Effector CD4-positive, alpha-beta T cell (primary cell): ENCODE results near the gene SIX3.

Experiments
- DNase-seq: peaks from one replicate; pipeline ENCODE4 v3.0.0-alpha.2; 2020

The SIX3 gene

DNA sequence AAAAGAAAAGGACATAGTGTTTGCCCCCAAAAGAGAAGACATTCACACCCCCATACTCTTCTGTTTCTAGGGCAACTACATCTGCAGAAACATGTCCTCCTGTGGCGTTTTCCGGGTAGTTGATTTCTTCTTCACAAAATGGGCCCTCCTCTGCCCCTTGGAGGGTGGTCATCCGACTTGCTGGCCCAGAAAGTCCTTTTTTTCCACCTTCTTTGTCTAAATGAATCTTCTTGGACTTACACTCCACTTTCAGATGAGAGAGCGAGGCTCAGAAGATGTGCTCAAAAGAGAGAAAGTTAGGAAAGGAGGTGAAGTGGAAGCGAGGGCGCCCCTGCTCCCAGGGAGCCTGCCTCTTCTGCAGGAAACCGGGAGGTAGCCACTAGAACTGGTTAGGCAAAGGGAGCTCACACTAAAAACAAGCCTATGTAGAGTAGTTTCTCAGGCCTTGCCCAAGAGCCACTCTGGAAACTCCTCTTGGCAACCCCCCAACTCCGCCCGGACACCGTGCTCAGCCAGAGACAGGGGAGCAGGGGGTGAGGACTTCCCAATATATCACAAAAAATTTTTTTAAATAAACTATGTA is 10.2 kb upstream of the SIX3 start:
- no peak for DNase-seq

GRCh38 chr2:44932079-44932478 is 9.4 kb upstream of the SIX3 start:
- no peak for DNase-seq

- no peak for DNase-seq
These were observed 8.7 kb upstream of the SIX3 start for GRCh38 chr2:44932564-44933392.

GRCh38 chr2:44933434-44933951 is 8.0 kb upstream of the SIX3 start:
- no peak for DNase-seq

- DNase-seq: no peak
These were observed 7.2 kb upstream of the SIX3 start for GRCh38 chr2:44934038-44934982.

DNA sequence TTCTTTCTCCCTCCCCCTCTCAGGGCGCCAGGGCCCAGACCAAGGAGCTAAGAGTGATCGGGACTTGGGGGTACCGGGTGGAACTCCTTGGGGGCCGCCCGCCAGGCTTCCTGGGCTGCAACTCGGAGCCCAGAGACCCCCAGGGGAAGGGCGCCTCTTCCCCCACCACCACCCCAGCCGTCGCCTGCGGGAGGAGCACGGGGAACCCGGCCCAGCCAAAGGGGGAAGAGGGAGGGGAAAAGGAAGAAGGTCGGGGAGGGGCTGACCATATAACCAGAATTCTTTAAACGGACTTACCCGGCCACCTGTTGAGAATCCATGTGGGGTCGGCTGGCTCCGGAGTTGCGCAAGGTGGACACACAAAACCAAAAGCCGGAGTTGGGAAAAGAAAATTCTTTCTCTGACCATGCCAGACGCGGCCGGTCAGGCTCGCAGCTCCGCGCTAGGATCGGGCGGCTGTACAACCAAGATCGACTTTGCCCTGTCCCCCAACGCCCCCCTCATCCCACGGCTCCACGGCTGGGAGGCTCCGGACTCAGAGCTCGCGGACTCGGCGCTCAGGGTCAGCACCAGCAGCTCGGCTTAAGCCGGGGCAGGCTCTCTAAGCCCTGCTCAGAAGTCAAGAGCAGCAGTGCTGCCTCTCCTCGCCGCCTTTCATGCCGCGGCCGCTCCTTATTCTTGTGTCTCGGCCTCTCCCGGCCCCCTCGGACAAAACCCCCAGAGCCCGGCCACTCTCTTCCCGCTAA is 6.3 kb upstream of the SIX3 start:
- no peak for DNase-seq

DNA sequence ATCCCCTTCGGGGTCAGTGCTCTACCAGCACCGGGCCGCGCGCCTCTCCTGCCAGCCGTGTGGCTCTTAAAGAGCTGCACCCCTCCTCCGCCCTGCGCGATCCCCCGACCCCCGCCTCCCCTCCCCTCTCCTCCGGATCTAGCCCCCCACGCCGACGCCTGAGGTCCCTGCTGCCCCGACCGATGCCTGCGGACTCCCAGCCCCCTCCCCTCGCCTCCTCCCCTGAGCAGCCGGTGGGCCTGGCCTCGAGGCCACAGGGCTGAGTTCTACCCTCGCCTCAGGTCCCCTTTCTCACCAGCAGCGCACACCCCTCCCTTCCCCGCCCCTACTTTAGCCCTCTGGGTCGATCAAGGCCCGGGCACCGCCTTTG is 5.8 kb upstream of the SIX3 start:
- no peak for DNase-seq

GRCh38 chr2:44936275-44936674 is 5.2 kb upstream of the SIX3 start:
- DNase-seq: no peak

DNA sequence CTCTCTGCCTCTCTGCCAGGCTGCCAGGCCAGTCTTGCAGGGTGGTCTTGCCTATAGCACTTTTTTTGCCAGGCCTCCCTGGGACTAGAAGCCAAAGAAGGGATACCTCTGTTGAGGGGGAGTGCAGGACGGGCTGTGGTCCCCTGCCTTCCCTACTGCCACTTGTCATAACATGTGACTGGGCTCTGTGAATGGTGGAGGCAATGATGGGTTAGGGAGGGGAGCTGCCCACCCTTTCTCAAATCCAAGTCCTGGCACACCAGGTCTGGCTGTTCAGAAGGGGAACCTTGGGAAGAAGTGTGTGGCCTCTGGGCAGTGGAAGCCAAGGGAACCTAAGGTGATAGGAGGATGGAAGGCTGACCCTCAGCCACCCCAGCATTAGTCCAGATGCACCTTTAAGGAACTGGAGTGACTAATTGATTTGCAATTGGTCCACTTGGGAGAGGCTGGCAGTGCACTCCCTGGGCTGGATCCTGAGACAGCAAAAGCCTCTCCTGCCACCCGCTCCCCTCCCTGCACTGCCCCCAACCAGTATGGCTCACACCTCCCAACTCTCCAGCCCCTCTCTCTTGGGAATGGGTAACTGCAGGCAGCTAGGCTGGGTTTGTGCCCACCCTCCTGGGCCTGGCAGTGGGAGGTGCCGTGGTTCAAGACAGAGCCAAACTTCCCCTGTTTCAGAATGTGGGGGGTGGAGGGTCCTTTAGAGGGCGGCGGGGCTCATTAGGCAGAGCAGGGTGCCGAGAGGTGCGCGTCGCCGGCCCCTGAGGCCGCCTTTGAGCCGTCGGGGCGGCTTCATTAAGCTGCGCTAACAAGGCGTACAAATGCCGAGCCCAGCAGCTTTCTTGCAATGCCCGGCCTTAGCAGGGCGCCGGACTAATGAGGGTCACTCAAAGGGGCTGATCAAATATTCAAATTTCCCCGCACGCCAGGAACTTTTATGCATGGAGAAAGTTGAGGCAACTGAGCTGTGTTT is 4.5 kb upstream of the SIX3 start:
- no peak for DNase-seq

- DNase-seq: no peak
These were observed 3.7 kb upstream of the SIX3 start for GRCh38 chr2:44937688-44938240.

- no peak for DNase-seq
These were observed 3.0 kb upstream of the SIX3 start for GRCh38 chr2:44938287-44939105.

DNA sequence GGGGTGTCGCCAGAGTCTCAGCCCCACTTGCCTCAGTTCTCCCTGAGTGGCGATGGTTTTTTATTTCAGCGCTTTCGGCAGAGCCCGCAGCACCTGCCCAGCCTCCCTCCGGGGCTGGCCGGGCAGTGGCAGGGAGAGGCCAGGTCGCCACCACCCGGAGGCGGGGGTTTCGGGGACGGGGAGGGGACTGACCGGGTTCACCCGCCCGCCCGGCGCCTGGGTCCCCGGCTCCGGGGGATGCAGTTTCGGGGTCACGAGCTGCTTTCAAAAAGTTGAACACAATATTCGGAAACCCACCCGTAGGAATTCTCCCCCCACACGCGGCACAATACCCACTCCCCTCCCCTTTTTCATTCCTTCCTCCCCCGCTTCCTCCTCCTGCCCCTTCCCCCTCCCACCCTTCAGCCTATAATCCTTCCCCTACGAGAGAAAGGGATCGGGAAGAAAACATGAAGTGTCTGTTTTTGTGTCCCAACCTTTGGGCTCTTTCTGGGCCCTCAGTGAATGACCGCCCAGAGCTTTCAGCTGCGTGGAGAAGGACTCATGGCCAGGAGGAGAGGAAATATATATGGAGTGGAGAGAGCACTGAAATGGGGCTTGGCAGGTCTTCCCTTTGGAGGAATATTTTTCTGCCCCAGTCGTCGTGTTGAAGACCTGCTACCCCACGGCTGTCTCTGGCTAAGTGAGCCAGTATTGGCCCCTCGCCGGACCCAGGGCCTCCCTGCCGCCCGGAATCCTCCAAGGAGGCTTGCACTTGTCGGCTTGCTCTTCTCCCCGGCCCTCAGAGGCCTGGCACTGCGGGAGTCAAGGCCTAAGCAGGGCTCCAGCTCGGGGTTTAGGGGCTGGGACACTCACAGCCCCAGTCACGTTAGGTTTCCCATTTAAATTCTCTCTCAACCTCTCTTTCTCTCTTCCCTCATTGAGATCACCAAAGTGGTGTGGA is 2.1 kb upstream of the SIX3 start:
- DNase-seq: no peak

- no peak for DNase-seq
These were observed 1.4 kb upstream of the SIX3 start for GRCh38 chr2:44940049-44940494.

DNA sequence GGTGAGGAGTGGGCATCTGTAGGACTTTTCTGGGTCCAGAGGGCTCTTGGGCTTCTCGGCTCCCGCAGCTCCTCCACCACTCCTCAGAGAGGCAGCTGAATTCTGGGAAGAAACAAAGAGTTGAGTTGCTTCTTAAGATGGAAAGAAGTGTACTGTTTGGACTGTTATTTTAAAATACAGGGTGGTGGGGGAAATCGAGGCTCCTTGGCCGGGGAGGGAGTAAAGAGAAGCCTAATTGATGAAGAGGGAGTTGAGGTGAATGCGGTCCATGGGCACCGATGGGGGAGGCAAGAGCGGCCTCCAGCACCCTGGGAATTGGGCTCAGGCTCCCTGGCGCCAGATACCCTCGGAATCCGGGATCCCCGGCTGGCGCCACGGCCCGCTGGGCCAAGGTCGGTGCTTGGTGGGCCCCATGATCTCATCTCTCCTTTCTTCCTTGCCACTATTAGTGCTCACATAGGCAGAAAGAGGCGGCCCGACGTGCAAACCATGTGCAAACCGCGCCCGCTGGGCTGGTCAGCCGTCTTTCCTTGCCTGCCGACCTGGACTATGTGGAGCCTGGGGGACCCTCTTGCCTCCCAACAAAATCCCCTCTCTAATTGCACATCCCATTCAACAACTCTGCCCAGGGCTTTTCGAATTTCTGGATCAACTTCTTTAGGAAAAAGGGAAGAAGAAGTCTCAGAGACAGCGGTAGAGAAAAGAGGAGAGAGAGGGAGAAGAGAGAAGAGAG is 604 bp upstream of the SIX3 start:
- DNase-seq: no peak

GRCh38 chr2:44942304-44943030 is 965 bp downstream of the SIX3 start:
- DNase-seq: no peak

- DNase-seq: no peak
These were observed 1.7 kb downstream of the SIX3 start for GRCh38 chr2:44943031-44943692.

- DNase-seq: no peak
These were observed 2.2 kb downstream of the SIX3 start for GRCh38 chr2:44943693-44944101.
